ENCODE data around the gene FAM204A. TPM values are rescaled to one million over a fixed set of nuclear protein-coding genes. Genes with fewer than 3 reads are reported as not detected.

FAM204A gene
- total RNA-seq, 1 donor from 2014 or later, result 36.4 TPM

DNA sequence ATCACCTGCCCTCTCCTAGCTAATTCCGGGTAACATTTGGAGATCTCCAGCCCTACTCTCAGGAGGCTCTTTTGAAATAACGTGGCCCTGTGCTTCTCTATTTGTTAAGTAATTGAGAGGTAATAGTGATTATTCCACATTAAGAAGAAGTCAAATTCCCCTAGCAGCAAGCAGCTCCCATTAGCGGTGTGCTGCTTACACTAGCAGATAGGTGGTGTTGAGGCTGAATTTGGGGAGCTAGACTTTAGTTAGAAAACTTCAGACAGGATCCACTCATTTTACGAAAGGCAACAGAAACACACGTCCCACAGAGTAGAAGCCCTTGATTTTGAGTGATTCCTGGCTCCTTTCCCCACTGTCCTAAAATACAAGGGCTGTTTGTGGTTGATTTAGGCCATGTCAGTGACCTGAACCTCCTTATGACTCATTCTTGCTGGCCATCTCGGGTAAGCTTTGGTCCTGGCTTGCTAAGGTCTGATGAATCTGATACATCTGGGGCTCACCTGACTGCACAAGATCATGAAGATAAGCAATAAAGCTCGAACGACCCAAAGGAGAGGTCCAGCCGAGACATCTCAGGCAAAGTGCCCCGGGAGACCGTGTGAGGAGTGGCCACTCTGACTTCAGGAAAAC is 77.2 kb downstream of the FAM204A start:
- no peak for DNase-seq (ENCODE audit: low read depth)
- H3K4me3 ChIP-seq (ENCODE audit: low read depth, low read length), result no peak overlapping the region
- TF ChIP-seq, protein P1, sequence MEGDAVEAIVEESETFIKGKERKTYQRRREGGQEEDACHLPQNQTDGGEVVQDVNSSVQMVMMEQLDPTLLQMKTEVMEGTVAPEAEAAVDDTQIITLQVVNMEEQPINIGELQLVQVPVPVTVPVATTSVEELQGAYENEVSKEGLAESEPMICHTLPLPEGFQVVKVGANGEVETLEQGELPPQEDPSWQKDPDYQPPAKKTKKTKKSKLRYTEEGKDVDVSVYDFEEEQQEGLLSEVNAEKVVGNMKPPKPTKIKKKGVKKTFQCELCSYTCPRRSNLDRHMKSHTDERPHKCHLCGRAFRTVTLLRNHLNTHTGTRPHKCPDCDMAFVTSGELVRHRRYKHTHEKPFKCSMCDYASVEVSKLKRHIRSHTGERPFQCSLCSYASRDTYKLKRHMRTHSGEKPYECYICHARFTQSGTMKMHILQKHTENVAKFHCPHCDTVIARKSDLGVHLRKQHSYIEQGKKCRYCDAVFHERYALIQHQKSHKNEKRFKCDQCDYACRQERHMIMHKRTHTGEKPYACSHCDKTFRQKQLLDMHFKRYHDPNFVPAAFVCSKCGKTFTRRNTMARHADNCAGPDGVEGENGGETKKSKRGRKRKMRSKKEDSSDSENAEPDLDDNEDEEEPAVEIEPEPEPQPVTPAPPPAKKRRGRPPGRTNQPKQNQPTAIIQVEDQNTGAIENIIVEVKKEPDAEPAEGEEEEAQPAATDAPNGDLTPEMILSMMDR (conservative IDR thresholded peaks at IDR 0.05; ENCODE audit: low read depth, low read length), result peak; percentile 25

DNA sequence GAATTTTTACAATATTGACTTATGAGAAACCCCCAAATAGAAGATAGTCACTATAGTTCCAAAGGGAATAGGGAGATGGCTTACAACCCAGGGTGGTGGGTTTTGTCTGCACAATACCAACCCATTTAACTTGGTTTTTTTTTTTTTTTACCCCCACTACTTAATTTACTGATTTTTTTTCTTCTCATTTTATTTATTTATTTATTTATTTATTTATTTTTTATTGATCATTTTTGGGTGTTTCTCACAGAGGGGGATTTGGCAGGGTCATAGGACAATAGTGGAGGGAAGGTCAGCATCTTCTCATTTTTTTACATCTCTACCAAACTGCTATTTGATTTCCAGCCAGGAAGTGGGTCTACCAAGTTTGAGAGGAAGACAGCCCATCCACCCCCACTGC is 77.9 kb downstream of the FAM204A start:
- TF ChIP-seq, protein P1 (conservative IDR thresholded peaks at IDR 0.05; ENCODE audit: low read depth, low read length), result no peak
- no peak for DNase-seq (ENCODE audit: low read depth)
- no peak overlapping the region for H3K4me3 ChIP-seq (ENCODE audit: low read depth, low read length)

DNA sequence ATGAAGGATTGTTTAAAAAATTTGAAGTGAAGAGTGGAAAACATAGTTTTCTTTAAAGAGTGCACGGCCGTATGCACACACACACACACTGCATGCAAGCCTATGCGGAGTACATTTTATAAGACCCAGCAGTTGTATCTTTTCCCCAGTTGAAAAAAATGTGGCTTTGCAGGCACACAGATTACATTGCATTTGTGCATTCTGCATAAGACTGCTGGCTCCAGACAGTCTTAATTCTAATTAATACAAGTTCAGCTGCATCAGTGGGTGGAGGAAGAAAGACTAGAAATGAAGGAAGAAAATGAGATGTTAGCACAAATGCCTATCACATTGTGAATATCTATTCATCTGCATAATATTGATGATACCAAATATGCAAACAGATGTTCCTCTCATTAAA is 79.6 kb downstream of the FAM204A start:
- TF ChIP-seq, protein P1 (conservative IDR thresholded peaks at IDR 0.05; ENCODE audit: low read depth, low read length), result no peak
- no peak overlapping the region for H3K4me3 ChIP-seq (ENCODE audit: low read depth, low read length)
- no peak for DNase-seq (ENCODE audit: low read depth)

DNA sequence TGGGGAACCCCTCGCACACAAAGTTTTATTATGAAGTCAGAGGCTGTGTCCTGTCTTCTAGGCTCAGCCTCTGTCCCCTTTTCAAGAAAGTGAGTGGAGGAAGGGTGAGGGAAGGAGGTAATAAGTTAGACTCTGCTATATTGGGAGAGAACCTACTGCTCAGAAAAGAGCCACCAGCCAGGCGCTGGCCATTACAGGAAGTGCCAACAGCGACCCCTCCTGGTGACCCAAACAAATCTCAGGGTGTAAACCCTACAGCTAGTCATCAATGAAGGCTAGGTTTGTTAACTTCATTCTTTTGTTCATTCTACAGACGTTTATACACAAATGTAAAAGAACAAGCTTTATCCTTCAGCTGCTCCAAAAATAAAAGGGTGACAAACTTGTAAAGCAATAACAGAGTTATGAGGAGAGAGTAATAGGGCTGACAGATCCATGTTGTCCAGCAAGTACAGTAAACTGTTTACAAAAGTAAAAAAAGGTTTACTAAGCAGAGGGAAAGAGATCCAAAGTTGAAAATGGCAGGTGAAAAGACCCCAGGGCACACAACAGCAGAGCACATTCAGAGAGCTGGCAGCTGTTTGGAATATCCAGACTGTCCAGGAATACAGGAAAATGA is 82.7 kb downstream of the FAM204A start:
- TF ChIP-seq, protein P1 (conservative IDR thresholded peaks at IDR 0.05; ENCODE audit: low read depth, low read length), result peak; percentile 92
- DNase-seq (ENCODE audit: low read depth), result no peak
- H3K4me3 ChIP-seq (ENCODE audit: low read depth, low read length), result no peak overlapping the region

DNA sequence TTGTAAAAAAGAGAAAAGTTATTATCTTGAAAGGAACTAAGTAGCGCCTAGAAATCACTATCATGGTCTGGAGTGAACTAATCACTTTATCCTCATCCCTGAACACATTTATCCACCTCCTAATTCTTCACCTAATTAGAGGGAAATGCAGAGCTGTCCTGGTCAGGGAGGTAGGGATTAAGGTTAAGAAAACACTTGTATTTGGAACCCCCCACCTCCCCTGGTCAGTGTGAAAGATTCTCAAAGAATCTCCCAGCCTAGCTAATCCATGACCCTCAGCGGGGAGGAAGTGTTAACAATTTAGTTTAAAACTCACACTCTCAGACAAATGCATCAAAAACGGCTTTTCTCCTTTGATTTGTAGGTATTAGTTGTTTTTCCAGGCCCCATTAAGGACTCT is 83.8 kb downstream of the FAM204A start:
- DNase-seq (ENCODE audit: low read depth), result no peak
- TF ChIP-seq, protein P1 (conservative IDR thresholded peaks at IDR 0.05; ENCODE audit: low read depth, low read length), result no peak

DNA sequence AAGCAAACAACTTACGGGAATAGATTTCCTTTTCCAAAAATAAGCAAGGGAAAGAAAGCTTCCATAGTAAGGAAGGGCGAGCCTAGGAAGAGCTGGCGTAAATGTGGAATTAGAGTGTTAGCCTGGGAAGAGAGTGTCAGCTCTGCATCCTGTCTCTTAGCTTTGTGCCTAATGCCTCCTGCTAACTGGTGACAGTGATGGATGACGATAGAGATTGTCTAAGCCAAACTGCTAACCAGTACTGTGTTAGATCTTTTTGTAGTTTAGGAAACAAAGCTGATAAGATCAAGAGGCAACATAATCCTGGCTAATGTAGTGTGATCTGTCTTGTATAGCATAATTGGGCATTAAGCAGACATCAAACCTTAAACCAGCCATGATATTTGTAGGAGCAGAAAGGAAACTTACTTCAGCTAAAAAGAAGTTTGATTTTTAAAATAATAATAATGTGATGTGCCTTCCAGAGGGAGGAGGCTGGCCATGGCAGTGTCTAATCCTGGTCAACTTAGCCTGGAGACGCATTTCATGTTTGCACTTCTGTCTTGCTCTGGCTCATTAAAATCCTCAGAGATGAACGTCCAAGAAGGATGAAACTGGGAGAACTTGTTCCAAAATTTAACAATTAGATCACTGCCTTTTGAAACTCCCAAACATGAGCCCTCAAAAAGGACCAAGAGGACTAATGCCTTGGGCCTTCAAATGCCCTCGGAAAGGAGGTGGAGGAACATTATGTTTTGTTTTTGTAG is 85.1 kb downstream of the FAM204A start:
- H3K4me3 ChIP-seq (ENCODE audit: low read depth, low read length), result no peak overlapping the region
- TF ChIP-seq, protein P1 (conservative IDR thresholded peaks at IDR 0.05; ENCODE audit: low read depth, low read length), result no peak
- no peak for DNase-seq (ENCODE audit: low read depth)

More for the DNA sequence above, 83.8 kb downstream of the FAM204A start:
- H3K4me3 ChIP-seq (ENCODE audit: low read depth, low read length), result no peak overlapping the region

All from epithelial cell of proximal tubule (primary cell).